HepG2 (cell line): ENCODE data around the gene MARCHF4. TPM values are rescaled to one million over a fixed set of nuclear protein-coding genes. Genes with fewer than 3 reads are reported as not detected.

Source experiments
- ATAC-seq: fragments of 200-7000 bp; cut with Tn5 transposase; 3 replicates; pipeline ENCODE4 v1.9.1; 2020; ENCODE audit warnings: mild to moderate bottlenecking, moderate library complexity
- BruUV-seq: library from RNA; stranded (reverse); fragments of 400-500 nt; replicated peaks from 2 replicates; lab custom pipeline; 2021; lab: Mats Ljungman, UMichigan
- CTCF ChIA-PET: fragments of 300-600 bp; formaldehyde crosslinking; extraction: SDS; loops from one replicate; lab custom pipeline; 2021; ENCODE audit warnings: low total read pairs, inconsistent platforms, low intra/inter-chr PET ratio; lab: Yijun Ruan, JAX
- POLR2A ChIA-PET: fragments of 350-600 bp; sonication (Branson Sonifier 250); formaldehyde crosslinking; loops from one replicate; lab custom pipeline; 2020; ENCODE audit warnings: antibody characterized with exemption, inconsistent platforms; lab: Yijun Ruan, JAX
- DNase-seq: peaks from one replicate; pipeline ENCODE4 v3.0.0-alpha.2; 2015; ENCODE audit warnings: low spot score
- FAIRE-seq: peaks from 3 replicates; lab custom pipeline; 2011; peaks lifted over from hg19 to GRCh38; lab: Jason Lieb, UNC
- H2AFZ ChIP-seq: one replicate; pipeline ENCODE4 v1.6.1; 2011; ENCODE audit warnings: low read length, inconsistent platforms
- H3K27ac ChIP-seq: fragments of 300-600 bp; 3 replicates; pipeline ENCODE4 v1.8.0; 2011; ENCODE audit warnings: mixed run types, mild to moderate bottlenecking, mixed read lengths, low read length, inconsistent platforms; ENCODE audit not compliant: insufficient read depth; ENCODE audit errors: extremely low read length
- H3K27me3 ChIP-seq, 2 experiments: fragments of 200-600 bp in 1 of 2; 2 replicates in 1 of 2; 3 replicates in 1 of 2; pipeline versions ENCODE4 v1.6.0 to v1.8.0; 2011; ENCODE audit warnings: low read length in 2 of 2, mild to moderate bottlenecking in 2 of 2, moderate library complexity in 2 of 2, inconsistent platforms in 1 of 2; ENCODE audit not compliant: insufficient read depth in 2 of 2, control insufficient read depth in 1 of 2
- H3K36me3 ChIP-seq, 2 experiments: fragments of 200-600 bp in 1 of 2; replicated peaks in 1 of 2; 2 replicates in 1 of 2; 3 replicates in 1 of 2; pipeline versions ENCODE4 v1.5.1 to v1.8.0; 2011; ENCODE audit warnings: low read length in 2 of 2, inconsistent platforms in 1 of 2; ENCODE audit not compliant: insufficient read depth in 2 of 2, control insufficient read depth in 1 of 2
- H3K4me1 ChIP-seq: 2 replicates; pipeline ENCODE4 v1.5.1; 2012; ENCODE audit warnings: low read length, inconsistent platforms; ENCODE audit not compliant: insufficient read depth
- H3K4me2 ChIP-seq: 2 replicates; pipeline ENCODE4 v1.6.0; 2011; ENCODE audit warnings: low read depth, low read length, inconsistent platforms
- H3K4me3 ChIP-seq, 3 experiments: fragments of 200-600 bp in 1 of 3; sonication (generic), shearing (Covaris generic) in 1 of 3; replicated peaks in 1 of 3; 2 replicates each; pipeline ENCODE4 v1.5.1; 2011 to 2016; ENCODE audit warnings: low read length in 3 of 3, inconsistent platforms in 2 of 3, low read depth in 2 of 3, mild to moderate bottlenecking in 2 of 3, control low read depth in 1 of 3, mixed read lengths in 1 of 3; ENCODE audit not compliant: insufficient read depth in 1 of 3
- H3K79me2 ChIP-seq: one replicate; pipeline ENCODE4 v1.6.1; 2011; ENCODE audit warnings: low read length, inconsistent platforms; ENCODE audit not compliant: insufficient read depth
- H3K9ac ChIP-seq: 2 replicates; pipeline ENCODE4 v1.6.0; 2011; ENCODE audit warnings: mild to moderate bottlenecking, low read depth, low read length, inconsistent platforms; ENCODE audit not compliant: insufficient read depth
- H3K9me3 ChIP-seq: 2 replicates; pipeline ENCODE4 v1.5.1; 2012; ENCODE audit warnings: mild to moderate bottlenecking, low read length
- H4K20me1 ChIP-seq: 2 replicates; pipeline ENCODE4 v1.6.0; 2011; ENCODE audit warnings: inconsistent platforms, mild to moderate bottlenecking, low read length, moderate library complexity; ENCODE audit not compliant: insufficient read depth
- HCFC1 ChIP-seq: fragments of 150-350 bp; IDR thresholded peaks from 2 replicates; pipeline ENCODE4 v1.6.1; 2014; ENCODE audit warnings: low read depth, low read length
- PLRG1 ChIP-seq: fragments of 450-650 bp; conservative IDR thresholded peaks from 2 replicates; pipeline ENCODE4 v1.6.1; 2016
- SAP130 ChIP-seq: IDR thresholded peaks from 2 replicates; pipeline ENCODE4 v1.6.1; 2016; ENCODE audit warnings: low read depth
- ZNF230 ChIP-seq: sonication (generic); formaldehyde crosslinking; IDR thresholded peaks from 2 replicates; pipeline ENCODE4 v1.4.0; 2020; ENCODE audit warnings: mild to moderate bottlenecking, missing genetic modification reagents
- ZNF264 ChIP-seq: sonication (generic); formaldehyde crosslinking; IDR thresholded peaks from 2 replicates; pipeline ENCODE4 v1.4.0; 2020; ENCODE audit warnings: missing genetic modification reagents
- WGBS: methylation state at CpG from one replicate; pipeline ENCODE4 v1.1.6; 2017; ENCODE audit warnings: low lambda C conversion rate; 5-methylcytosine and 5-hydroxymethylcytosine counted together
- in situ Hi-C: cut with HindIII; loops from 2 replicates; pipeline ENCODE4 v1.10.0; 2017; ENCODE audit warnings: low pct_unique_long_range_greater_than_20kb; ENCODE audit not compliant: extremely low pct_ligation_motif_present
- intact Hi-C: fragments of 100-400 bp; cut with micrococcal nuclease; formaldehyde crosslinking; loops from one replicate; pipeline ENCODE4 v1.10.0; 2022; ENCODE audit not compliant: unreplicated experiment
- polyA plus RNA-seq, 8 experiments: library from polyadenylated mRNA; depleted of rRNA in 3 of 8; stranded (reverse) in 7 of 8; unstranded in 1 of 8; fragments of >200 nt; fragmentation: Illumina TruSeq in 4 of 8; extraction: Trizol in 4 of 8; gene quantifications; 2 replicates each; pipeline versions ENCODE4 v1.2.1 to v1.2.3, GENCODE V29; 2011 to 2016; ENCODE audit warnings: low read depth in 4 of 8, missing spikeins in 1 of 8, mixed read lengths in 1 of 8; ENCODE audit not compliant: insufficient read depth in 1 of 8
- total RNA-seq, 5 experiments: library from RNA; depleted of rRNA; stranded (reverse); fragments of >200 nt; fragmentation: Illumina TruSeq; extraction: Trizol; gene quantifications; 2 replicates each; pipeline ENCODE4 v1.2.3, GENCODE V29; 2016; ENCODE audit warnings: low read depth in 1 of 5
- TF ChIP-seq, protein P1 (sequence below), 2 experiments: sonication (generic) in 1 of 2; formaldehyde crosslinking in 1 of 2; IDR thresholded peaks; 2 replicates each; pipeline versions ENCODE4 v1.4.0 to v1.6.1; 2016 to 2020; ENCODE audit warnings: borderline replicate concordance in 1 of 2, low read depth in 1 of 2, mild to moderate bottlenecking in 1 of 2, missing genetic modification reagents in 1 of 2
- TF ChIP-seq, protein P2 (sequence below): sonication (generic); formaldehyde crosslinking; IDR thresholded peaks from 2 replicates; pipeline ENCODE4 v1.4.0; 2020; ENCODE audit warnings: missing genetic modification reagents
- TF ChIP-seq, protein P3 (sequence below): sonication (generic); formaldehyde crosslinking; IDR thresholded peaks from 2 replicates; pipeline ENCODE4 v1.5.1; 2020; ENCODE audit warnings: missing genetic modification reagents, mild to moderate bottlenecking, borderline replicate concordance

The MARCHF4 gene
- total and polyA plus RNA-seq, 2 of the 13 experiments (the other 11 are each of a cell fraction or from before 2014, with no cell fraction given) = not detected

DNA sequence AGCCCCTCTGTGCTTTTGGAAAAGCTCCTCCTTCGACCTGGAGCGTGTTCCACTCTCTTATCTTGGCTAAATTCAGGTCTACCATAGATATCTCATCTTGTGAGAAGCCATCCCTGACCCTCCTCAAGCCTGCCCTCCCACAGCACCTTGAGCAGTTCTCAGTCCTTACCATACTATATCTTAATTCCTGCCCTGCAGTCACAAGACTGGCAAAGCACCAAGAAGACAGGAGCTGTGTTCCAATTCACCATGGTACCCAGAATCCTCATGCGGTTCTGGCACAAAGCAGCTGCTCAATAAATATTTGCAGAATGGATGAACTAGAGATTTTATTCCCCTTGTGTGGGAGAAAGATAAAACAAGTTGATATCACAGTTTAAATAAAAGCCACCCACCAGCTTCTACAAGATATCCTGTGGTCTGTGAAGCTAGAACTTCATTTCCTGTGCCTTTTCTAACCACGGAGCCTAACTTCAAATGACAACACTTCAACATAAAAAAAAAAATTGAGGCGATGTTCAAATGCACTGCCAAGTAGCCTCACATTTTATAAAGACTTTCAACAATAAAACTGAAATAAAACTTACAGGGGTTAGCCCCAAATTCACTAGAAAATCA is 19.5 kb downstream of the MARCHF4 start:
- intact Hi-C loops = no loop called here

More for the DNA sequence above, 19.5 kb downstream of the MARCHF4 start:
- BruUV-seq = no TSS peak
- Histone ChIP-seq H3K36me3 (no peaks in the 10 kb centered on the region), H3K4me1 (no peaks in the 10 kb centered on the region), H3K9me3 (no peaks in the 10 kb centered on the region), H3K4me2 (no peak overlapping the region), H2AFZ (no peak overlapping the region), H4K20me1 (no peaks in the 10 kb centered on the region)
- CTCF ChIA-PET = no interaction called here
- no peak for DNase-seq
- no peak for FAIRE-seq
- ATAC-seq = no peak
- TF ChIP-seq, protein P1, sequence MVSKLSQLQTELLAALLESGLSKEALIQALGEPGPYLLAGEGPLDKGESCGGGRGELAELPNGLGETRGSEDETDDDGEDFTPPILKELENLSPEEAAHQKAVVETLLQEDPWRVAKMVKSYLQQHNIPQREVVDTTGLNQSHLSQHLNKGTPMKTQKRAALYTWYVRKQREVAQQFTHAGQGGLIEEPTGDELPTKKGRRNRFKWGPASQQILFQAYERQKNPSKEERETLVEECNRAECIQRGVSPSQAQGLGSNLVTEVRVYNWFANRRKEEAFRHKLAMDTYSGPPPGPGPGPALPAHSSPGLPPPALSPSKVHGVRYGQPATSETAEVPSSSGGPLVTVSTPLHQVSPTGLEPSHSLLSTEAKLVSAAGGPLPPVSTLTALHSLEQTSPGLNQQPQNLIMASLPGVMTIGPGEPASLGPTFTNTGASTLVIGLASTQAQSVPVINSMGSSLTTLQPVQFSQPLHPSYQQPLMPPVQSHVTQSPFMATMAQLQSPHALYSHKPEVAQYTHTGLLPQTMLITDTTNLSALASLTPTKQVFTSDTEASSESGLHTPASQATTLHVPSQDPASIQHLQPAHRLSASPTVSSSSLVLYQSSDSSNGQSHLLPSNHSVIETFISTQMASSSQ (IDR thresholded peaks at IDR 0.05; ENCODE audit: low read depth) = no peak
- TF ChIP-seq, protein P1 (CRISPR knock-in tag; IDR thresholded peaks at IDR 0.05; ENCODE audit: borderline replicate concordance) = no peak
- TF ChIP-seq SAP130 (CRISPR knock-in tag) = no peak
- TF ChIP-seq PLRG1 = no peak
- no peak for TF ChIP-seq ZNF230 (CRISPR knock-in tag)
- no peak for TF ChIP-seq HCFC1
- TF ChIP-seq ZNF264 (CRISPR knock-in tag) = no peak
- TF ChIP-seq, protein P2, sequence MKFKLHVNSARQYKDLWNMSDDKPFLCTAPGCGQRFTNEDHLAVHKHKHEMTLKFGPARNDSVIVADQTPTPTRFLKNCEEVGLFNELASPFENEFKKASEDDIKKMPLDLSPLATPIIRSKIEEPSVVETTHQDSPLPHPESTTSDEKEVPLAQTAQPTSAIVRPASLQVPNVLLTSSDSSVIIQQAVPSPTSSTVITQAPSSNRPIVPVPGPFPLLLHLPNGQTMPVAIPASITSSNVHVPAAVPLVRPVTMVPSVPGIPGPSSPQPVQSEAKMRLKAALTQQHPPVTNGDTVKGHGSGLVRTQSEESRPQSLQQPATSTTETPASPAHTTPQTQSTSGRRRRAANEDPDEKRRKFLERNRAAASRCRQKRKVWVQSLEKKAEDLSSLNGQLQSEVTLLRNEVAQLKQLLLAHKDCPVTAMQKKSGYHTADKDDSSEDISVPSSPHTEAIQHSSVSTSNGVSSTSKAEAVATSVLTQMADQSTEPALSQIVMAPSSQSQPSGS (CRISPR knock-in tag) = no peak
- TF ChIP-seq, protein P3, sequence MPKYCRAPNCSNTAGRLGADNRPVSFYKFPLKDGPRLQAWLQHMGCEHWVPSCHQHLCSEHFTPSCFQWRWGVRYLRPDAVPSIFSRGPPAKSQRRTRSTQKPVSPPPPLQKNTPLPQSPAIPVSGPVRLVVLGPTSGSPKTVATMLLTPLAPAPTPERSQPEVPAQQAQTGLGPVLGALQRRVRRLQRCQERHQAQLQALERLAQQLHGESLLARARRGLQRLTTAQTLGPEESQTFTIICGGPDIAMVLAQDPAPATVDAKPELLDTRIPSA (CRISPR knock-in tag) = no peak
- TF ChIP-seq, all 625 proteins: peak for 0
- WGBS = 3% methylated on average over 5 of the region's 5 CpGs
- in situ Hi-C loops = no loop called here
- H3K27me3 ChIP-seq = peaks cover 0 to 8% of the 10 kb centered on the region in 2 experiments; a peak in 2 of 5 replicates
- no peak overlapping the region for H3K27ac ChIP-seq
- no peak overlapping the region for H3K4me3 ChIP-seq
- POLR2A ChIA-PET = no interaction called here
- no peaks in the 10 kb centered on the region for H3K79me2 ChIP-seq
- no peak overlapping the region for H3K9ac ChIP-seq
